GM21515 (cell line): ENCODE measurements around the gene SMIM38.
"Not testable (repeated sequence)": the region's sequence is repeated elsewhere in the genome, so short reads cannot be mapped to it uniquely, and the experiment has no call there.

Experiments used
- ATAC-seq: cut with Tn5 transposase; IDR thresholded peaks from one replicate; pipeline ENCODE4 v1.9.1; 2021; ENCODE audit not compliant: unreplicated experiment

Gene SMIM38

DNA sequence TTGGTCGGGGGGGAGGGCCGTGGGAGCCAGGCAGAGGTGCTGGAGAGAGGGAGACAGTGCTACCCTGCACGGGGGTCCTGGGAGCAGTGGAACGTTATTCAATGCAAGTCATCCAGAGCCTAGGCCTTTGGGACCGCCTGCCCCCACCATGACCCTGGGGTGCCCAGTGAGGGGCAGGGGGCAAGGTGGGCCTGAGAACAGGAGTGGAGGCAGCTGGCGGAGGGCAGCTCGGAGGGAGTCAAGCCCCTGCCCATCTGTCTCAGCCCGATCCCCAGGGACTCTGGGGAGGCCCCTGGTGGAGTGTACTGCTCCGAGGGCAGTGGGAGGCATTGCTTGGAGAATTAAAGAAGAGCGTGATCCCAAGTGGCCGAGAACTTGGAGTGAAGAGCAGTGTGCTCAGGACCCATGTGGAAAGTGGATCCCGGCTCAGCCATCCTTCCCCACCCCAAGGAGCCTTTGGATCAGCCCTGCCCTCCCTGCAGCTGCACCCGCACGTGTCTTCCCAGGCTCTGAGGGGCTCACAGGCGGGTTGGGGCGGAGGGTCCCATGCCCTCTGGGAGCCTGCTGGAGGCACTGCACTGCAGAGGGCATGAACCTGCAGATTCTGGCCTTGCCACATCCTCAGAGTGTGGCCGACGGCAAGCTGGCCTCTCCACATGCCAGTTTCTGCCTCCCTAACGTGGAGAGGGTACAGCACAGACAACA is 34.0 kb upstream of the SMIM38 start:
- no peak for ATAC-seq

DNA sequence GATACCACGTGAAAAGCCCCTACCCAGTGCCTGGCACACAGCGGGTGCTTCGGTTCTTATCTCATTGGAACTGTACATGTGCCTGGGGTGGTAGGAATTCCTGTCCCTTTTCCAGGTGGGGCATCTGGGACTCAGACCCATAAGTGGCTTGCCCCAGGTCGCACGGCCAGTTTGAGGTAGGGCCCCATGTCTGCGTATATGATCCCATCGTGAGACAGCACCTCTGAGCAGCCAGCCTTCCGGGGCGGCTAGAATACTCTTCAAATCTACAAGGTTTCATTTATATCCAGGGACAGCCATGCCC is 33.5 kb upstream of the SMIM38 start:
- no peak for ATAC-seq

DNA sequence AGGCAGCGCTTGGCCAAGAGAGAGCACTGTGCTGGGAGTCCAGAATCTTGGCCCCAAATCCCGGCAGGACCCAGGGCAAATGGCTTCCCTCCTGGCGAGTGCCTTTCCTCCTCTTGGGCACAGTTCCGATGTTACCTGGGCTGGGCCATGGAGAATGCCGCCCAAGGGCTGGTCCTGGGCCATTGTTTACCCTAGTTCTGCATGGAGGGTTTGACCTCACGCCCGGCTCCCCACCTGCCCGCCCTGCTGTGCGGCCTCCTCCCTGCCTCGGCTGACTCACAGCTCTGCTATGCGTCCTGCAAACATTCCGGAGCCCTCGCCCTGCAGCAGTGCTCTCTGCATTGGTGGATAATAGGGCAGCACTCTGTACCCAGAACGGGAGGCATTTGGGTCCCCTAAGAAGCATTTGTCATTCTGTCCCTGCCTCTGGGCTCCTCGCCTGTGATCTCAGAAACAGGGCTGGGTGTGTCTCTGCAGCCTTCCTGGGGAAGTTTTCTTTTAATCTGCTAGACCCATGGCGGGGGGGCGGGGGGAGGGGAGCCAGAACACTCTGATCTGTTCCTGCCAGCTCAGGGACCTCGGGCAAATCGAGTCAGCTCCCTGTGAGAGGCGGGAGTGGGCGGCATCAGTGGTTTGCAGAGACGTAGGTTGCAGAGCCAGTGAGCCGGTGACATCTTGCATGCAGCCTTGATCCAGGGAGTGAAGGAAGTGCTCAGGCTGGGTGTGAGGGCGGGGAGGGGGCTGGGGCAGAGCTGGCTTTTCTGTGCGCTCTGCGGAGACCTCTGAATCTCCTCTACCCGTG is 32.9 kb upstream of the SMIM38 start:
- ATAC-seq: no peak

DNA sequence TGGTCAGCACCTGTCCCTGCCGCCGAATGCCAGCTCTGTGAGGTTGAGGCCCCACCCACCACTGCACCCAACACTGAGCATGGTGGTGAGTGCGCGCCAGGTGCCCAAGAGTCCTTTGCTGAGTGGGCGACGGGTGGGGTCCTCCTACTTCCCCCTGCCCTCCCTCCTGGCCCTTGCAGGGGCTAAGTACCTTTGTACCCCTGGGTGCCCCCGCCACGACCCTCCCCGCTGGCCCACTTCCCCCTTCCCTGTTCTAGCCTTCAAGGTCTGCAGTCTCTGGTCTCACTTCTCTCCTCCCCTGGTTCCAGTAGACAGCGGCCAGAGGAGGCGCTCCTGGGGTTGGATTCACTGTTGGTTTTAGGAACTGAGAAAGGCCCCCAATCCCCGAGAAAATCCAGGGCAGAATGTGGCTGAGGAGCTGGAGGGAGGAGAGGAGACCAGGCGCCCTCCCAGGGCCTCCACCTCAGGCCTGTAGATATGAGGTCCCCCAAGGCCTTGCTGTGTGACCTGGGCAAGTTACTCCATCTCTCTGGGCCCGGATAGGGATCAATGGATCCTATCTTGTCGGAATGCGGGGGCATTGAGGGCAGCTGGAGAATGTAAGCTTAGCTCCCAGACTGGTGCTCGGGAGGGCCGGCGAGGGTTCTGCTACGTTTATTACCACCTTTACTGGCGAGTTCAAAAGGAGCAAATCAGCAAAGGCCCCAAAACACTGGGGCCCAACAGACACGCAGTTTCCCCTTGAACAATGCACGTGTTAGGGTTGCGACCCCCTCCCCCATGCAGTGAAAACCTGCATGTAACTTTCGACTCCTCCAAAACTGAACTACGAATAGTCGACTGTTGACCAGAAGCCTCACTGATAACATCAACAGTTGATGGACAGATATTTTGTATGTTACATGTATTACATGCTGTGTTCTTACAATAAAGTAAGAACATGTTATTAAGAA is 31.9 kb upstream of the SMIM38 start:
- ATAC-seq: no peak

DNA sequence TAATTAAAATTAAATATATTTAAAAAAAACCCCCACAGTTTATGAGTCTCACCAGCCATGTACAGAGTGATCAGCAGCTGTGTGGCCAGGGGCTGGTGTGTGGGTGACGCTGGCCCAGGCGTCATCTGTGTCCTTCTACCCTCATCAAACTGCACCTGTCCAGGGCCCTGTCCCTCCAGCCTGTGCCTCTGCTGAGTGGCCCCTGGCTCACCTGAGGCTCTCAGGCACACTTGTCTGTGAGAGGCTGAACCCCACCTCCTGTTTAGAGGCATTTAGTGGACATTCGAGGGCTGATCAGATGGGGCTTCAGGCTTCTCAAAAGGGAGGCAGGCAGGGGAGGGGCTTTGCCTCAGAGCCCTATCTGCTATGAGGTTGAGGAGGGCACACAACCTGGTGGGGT is 29.9 kb upstream of the SMIM38 start:
- no peak for ATAC-seq

DNA sequence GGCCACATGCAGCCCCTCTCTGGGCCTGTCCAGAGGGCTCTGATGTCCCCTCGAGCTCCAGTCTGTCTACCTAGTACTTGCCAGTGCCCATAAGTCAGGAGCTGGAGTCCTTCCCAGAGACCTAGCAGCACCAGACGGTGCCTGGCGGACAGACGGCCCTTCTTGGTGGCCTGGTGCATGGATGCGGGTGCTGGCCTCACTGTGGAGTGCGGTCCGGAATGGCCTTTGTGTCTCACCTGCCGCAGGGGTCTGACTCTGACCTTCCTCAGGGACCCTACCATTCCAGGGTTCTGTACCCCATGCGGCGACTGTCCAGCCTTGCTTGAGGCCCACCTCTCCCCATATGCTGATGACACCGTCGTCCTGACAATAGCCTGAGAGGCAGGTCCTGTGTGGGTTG is 29.4 kb upstream of the SMIM38 start:
- no peak for ATAC-seq

DNA sequence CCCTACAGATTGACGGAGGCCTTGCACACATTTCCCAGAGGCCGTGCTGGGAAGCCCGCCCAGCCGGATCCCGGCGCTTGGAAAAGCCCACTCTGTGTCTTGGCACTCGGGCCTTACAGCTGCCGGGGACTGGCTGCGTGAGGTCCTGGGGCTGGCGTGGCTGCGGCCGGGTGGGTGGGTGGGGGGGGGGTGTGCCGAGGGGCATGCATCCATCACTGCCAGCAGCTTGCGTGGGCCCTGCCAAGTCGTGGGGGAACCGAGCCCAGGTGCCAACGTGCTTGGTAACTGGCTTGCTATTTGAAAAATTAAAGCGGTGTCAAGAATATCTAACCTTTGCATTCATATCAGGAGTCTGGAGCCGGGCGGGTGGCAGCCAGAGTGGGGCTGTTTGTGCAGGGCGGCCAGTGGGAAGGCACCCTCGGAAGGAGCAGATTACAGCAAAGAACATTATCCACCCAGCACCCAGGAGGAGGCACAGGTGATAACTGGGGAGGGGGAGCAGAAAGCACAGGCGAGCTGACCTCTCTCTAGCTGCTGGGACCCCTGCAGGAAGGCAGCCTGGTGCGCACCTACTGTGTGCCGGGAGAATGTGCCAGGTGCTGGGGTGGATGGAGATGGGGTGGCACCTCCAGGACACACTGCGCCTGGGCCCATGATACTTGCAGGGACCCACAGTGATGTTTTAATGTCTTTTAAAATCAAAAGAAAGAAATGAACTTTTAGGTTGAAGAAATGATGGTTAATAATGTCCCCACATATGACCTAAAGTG is 28.5 kb upstream of the SMIM38 start:
- ATAC-seq: no peak

DNA sequence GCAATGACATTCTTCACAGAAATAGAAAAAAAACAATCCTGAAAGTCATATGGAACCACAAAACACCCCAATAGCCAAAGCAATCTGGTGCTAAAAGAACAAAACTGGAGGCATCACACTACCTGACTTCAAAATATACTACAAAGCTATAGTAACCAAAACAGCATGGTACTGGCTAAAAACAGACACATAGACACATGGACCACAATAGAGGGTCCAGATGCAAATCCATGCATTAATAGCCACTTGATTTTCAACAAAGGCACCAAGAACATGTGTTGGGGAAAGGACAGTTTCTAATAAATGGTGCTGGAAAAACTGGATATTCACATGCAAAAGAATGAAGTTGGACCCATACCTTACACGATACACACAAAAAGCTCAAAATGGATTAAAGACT is 27.9 kb upstream of the SMIM38 start:
- no peak for ATAC-seq

DNA sequence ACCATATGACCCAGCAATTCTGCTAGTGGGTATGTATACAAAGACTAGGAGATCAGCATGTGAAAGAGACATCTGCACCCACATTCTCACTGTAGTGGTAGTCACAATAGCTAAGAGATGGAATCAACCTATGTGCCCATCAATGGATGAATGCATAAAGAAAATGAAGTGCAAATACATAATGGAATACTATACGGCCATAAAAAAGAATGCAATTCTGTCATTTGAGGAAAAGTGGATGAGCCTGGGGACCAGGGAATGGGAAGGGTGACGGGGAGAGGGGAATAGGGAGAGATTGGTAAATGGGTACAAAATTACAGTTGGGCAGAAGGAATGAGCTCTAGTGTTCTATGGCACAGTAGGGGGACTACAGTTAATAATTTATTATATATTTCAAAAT is 26.7 kb upstream of the SMIM38 start:
- ATAC-seq: no peak

DNA sequence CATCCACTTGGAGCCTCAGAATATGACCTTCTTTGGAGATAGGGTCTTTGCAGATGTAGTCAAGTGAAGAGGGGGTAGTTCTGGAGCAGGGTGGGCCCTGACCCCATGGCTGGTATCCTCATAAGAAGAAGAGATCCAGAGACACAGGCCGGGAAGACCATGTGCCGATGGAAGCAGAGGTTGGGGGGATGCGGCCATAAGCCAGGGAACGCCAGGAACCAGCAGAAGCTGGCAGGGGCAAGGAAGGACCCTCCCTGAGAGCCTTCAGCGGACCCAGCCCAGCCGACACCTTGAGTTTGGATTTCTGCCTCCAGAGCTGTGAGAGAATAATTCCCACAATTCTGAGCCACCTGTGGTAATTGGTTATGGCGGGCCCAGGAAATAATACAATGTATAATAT is 26.1 kb upstream of the SMIM38 start:
- no peak for ATAC-seq

DNA sequence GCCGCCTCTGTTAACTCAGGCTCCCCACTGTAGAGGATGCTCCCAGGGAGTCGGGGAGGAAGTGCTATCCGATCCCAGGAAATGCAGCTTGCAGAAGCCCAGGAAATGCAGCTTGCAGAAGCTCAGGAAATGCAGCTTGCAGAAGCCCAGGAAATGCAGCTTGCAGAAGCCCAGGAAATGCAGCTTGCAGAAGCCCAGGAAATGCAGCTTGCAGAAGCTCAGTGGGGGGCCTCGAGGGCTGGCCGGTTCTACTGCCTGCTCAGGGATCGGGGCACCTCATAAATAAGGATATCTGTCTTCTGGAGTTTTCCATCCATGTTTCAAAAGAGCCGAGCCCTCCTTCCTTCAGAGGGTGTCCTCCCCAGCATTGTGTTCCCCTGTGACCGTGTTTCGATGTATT is 25.1 kb upstream of the SMIM38 start:
- ATAC-seq: no peak

DNA sequence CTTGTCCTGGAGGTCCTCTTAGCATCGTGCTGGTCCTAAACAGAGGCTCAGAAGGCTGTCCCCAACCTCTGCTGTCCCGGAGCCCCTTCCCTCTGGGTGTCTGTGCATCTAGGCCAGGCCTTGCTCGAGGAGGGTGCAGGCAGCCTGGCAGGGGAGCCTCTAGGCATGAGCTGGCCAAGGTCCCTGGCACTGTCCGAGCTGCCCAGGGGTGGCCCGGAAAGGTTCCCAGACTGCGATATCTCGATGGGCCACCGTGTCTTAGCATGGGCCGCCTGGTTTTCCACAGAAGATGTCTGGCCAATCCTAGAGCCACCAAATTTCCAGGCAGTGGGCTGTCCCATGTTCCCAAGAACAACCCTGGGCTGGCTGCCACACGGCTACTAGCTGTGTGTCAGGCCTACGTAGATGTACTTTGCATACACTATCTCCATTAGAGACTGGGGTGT is 24.6 kb upstream of the SMIM38 start:
- ATAC-seq: no peak

DNA sequence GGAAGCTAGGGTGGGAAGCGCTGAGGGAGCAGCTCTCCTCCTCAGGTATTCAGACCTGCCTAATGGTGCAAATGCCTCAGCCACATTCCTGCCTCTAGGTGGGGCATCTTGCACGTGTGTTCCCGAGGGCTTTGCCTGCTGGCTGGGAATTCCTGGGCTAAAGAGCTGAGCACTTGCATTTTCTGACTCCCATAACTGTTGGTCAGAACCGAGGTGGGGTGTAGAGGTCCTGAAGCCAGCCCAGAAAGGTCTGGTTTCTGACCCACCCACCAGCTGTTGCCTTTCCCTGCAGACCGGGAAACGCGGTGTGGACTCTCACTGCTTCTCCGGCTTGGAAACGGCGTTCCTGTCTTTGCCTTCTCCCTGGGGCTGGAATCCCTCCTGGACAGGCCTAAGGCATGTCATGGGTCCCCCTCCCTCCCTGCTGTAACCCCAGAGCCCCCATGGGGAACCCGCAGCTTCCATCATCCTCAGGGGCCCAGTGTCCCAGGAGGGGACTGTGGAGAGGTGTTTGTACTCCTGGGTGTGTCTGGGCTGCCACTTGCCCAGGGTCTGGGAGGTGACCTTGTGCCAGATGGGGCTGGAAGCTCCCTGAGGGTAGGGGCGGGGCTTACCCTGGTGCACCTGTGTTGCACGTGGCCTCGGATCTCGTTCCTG is 24.0 kb upstream of the SMIM38 start:
- no peak for ATAC-seq

DNA sequence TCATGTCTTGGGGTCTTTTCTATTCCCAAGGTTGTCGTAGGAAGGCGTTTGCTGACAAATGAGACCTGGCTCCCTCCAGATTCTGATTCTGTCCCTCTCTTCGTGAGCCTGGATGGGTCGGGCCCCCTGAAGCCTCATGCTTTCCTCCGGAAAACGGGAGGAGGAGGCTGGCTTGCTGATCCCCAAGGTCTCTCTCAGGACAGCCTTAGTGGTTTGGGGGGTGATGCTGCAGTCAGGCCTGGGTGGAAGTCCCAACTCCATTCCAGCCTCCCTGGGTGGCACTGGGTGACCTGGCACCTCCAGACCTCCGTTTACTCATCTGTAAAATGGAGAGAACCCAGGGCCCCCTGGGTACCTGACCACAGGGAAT is 23.4 kb upstream of the SMIM38 start:
- no peak for ATAC-seq

DNA sequence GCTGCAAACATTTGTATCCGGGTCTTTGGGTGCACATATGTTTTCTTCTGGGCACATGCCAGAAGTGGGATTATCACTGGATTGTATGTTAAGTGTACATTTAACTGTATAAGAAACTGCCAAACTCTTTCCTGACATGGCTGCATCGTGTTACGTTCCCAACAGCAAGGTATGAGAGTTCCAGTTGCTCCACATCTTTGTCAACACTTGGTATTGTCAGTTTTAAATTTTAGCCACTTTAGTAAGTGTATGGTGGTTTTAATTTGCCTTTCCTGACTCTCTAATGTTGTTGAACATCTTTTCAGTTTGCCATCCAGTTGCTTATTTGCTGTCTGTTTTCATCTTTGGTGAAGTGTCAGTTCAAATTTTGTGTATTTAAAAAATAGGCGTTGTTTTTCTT is 22.5 kb upstream of the SMIM38 start:
- ATAC-seq: no peak

DNA sequence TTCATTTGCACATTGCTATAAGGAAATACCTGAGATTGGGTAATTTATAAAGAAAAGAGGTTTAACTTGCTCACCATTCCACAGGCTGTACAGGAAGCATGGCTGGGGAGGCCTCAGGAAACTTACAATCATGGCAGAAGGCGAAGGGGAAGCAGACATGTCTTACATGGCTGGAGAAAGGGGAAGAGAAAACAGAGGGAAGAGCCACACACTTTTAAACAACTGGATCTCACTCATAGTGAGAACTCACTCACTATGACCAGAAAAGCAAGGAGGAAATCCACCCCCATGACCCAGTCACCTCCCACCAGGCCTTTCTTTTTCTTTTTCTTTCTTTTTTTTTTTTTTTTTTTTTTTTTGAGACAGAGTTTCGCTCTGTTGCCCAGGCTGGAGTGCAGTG is 21.6 kb upstream of the SMIM38 start:
- ATAC-seq: not testable (repeated sequence)

DNA sequence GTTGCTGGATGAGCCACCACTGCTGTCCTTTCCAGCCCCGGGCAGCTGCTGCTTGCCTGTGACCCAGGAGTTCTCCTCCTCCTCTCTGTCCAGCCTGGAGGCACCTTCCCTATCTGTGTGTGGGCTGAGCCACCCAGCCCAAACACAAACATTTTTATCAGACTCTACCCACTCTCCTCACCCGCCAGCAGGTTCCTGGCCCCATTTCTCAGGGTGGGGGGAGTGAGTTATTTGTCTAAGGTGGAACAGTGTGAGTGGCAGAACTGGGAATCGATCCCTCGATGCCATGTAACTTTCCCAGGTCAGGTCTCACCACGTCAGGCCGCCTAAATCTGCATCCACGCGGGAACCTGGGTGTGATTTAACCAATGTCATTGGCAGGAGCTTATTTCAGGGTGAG is 20.8 kb upstream of the SMIM38 start:
- ATAC-seq: no peak

DNA sequence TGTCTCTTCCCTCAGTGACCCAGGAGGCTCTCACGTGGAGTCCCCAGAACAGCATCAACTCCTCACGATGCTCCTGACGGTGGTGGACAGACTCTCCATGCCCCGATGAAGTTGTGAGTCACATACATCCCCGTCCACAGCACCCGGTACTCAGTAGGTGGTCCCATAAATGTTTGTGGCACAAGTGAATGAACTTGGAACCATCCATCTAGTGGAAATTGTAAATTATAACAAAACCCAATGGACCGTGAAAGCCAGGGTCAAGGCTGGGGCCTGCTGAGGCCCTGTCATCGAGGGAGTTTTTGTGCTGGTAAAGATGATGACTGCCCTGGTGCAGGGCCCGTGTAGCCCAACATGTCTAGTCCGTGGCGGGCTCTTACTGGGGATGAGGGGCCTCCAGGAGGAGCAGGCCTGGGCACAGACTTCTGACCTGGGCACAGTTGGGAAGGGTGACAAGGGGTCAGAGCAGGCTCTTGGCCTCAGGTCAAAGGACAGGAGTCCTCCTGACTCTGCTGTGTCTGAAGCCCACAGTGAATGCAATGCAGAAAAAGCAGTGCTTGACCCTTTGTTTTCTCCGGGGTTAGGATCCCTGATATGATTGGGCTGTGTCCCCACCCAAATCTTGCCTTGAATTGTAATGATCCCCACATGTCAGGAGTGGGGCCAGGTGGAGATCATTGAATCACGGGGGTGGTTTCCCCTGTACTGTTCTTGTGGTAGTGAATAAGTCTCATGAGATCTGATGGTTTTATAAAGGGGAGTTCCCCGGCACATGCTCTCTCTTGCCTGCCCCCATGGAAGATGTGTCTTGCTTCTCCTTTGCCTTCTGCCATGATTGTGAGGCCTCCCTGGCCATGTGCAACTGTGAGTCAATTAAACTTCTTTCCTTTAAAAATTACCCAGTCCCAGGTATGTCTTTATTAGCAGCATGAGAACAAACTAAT is 20.0 kb upstream of the SMIM38 start:
- ATAC-seq: no peak

DNA sequence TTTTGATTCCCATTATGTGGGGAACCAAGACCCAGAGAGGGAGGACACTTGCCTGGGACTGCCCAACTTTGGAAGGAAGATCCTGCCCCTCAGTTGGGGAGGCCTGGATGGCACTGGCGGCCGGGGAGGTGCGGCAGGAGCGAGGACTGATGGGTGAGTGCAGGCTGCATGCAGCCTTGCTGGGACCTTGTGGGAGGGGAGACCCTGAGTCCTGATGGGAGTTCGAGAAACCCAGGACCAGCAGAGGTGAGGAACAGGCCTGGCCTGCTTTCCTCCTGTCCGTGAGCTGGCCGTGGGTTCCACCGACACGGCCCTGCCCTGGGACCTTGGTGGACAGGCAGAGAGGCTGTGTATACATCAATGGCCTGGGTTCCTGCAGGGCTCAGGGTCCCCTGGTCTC is 19.3 kb upstream of the SMIM38 start:
- ATAC-seq: no peak
